Smooth muscle cell (in vitro differentiated cells): ENCODE data around the gene SYNDIG1. TPM values are rescaled to one million over a fixed set of nuclear protein-coding genes. Genes with fewer than 3 reads are reported as not detected.

Experiments used
- DNase-seq: peaks from one replicate; lab custom pipeline; 2025; ENCODE audit not compliant: unreplicated experiment; lab: John Stamatoyannopoulos, UW
- H2AFZ ChIP-seq: fragments of 200-600 bp; sonication (generic); 2 replicates; pipeline ENCODE4 v1.6.0; 2016; ENCODE audit warnings: antibody characterized with exemption, low read depth, mild to moderate bottlenecking
- H3F3A ChIP-seq: fragments of 200-600 bp; sonication (generic); 2 replicates; pipeline ENCODE4 v1.6.0; 2017; ENCODE audit warnings: antibody characterized with exemption, low read depth
- H3K27ac ChIP-seq: fragments of 200-600 bp; sonication (generic); 2 replicates; pipeline ENCODE4 v1.5.1; 2016; ENCODE audit warnings: low read depth, mild to moderate bottlenecking
- H3K27me3 ChIP-seq: fragments of 200-600 bp; sonication (generic); 2 replicates; pipeline ENCODE4 v1.6.1; 2016; ENCODE audit warnings: low read depth, mild to moderate bottlenecking
- H3K36me3 ChIP-seq: fragments of 200-600 bp; sonication (generic); 2 replicates; pipeline ENCODE4 v1.5.1; 2016; ENCODE audit warnings: low read depth
- H3K4me1 ChIP-seq: fragments of 200-600 bp; sonication (generic); 2 replicates; pipeline ENCODE4 v1.5.1; 2016; ENCODE audit warnings: low read depth
- H3K4me2 ChIP-seq: fragments of 200-600 bp; sonication (generic); 2 replicates; pipeline ENCODE4 v1.6.0; 2016; ENCODE audit warnings: mild to moderate bottlenecking
- H3K4me3 ChIP-seq: fragments of 200-600 bp; sonication (generic); 2 replicates; pipeline ENCODE4 v1.5.1; 2016; ENCODE audit warnings: mild to moderate bottlenecking
- H3K79me2 ChIP-seq: fragments of 200-600 bp; sonication (generic); 2 replicates; pipeline ENCODE4 v1.6.0; 2016; ENCODE audit warnings: low read depth, mild to moderate bottlenecking
- H3K9ac ChIP-seq: fragments of 200-600 bp; sonication (generic); 2 replicates; pipeline ENCODE4 v1.6.0; 2016; ENCODE audit warnings: low read depth
- H3K9me3 ChIP-seq: fragments of 200-600 bp; sonication (generic); replicated peaks from 2 replicates; pipeline ENCODE4 v1.5.1; 2016; ENCODE audit warnings: low read depth
- H4K20me1 ChIP-seq: fragments of 200-600 bp; sonication (generic); 2 replicates; pipeline ENCODE4 v1.6.0; 2016; ENCODE audit warnings: low read depth
- WGBS: methylation state at CpG from one replicate; pipeline ENCODE4 v1.1.7; 2016; ENCODE audit warnings: low lambda C conversion rate; 5-methylcytosine and 5-hydroxymethylcytosine counted together
- polyA plus RNA-seq: library from polyadenylated mRNA; unstranded; fragments of >200 nt; fragmentation: Nextera tagmentation; extraction: Ambion mirVana; gene quantifications from 2 replicates; pipeline ENCODE4 v1.2.1, GENCODE V29; 2016
- total RNA-seq: library from RNA; depleted of rRNA; stranded (reverse); fragments of >200 nt; gene quantifications from 2 replicates; pipeline ENCODE4 v1.2.3, GENCODE V29; 2014
- TF ChIP-seq, protein P1 (sequence below): fragments of 200-600 bp; sonication (generic); IDR thresholded peaks from 2 replicates; pipeline ENCODE4 v1.5.1; 2017; ENCODE audit warnings: borderline replicate concordance, mild to moderate bottlenecking, antibody characterized with exemption; ENCODE audit not compliant: insufficient read depth, poor library complexity, severe bottlenecking

The SYNDIG1 gene
- total and polyA plus RNA-seq, 2 experiments from 2014 or later, result 1.8 to 2.2 TPM

DNA sequence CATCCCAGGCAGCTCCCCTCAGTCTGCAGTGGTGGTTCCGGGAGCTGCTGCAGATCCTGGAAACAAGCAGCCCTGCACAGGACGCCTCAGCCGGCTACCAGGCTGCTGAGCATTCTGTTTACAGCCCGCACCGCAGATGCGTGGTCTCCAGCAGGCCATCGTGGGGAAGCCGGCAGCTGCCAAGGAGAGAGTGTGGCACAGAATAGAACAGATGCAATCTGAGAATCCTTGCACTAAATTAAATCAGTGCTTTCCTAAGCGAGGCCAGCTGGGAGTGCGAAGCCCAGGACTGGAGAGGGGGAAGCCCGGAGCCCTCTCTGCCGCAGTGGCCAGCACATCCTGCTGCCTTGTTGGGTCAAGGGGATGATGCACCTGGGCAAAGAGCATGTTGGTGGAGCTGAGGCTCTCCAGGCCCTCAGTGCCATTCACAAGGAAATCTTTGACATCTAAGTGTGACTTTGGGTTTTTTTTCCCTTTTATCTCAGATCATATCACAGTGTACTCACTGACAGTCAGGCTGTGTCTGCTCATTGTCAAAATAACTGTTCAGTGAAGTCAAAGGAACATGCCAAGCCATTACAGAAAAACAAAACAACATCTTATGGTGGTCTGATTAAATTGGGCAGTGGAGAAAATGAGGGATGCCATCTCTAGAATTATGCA, 118.1 kb downstream of the SYNDIG1 start:
- H3K9ac ChIP-seq, result no peak overlapping the region
- H4K20me1 ChIP-seq, result no peaks in the 10 kb centered on the region
- no peaks in the 10 kb centered on the region for H3K27me3 ChIP-seq
- WGBS, result 79% methylated on average over 12 of the region's 12 CpGs
- H3K4me1 ChIP-seq, result no peaks in the 10 kb centered on the region
- H3K4me2 ChIP-seq, result no peak overlapping the region
- no peaks in the 10 kb centered on the region for H3K9me3 ChIP-seq
- no peak for DNase-seq
- H3K79me2 ChIP-seq, result no peaks in the 10 kb centered on the region
- H3F3A ChIP-seq, result no peaks in the 10 kb centered on the region
- H3K27ac ChIP-seq, result no peak overlapping the region
- H3K4me3 ChIP-seq, result no peak overlapping the region
- TF ChIP-seq, protein P1, sequence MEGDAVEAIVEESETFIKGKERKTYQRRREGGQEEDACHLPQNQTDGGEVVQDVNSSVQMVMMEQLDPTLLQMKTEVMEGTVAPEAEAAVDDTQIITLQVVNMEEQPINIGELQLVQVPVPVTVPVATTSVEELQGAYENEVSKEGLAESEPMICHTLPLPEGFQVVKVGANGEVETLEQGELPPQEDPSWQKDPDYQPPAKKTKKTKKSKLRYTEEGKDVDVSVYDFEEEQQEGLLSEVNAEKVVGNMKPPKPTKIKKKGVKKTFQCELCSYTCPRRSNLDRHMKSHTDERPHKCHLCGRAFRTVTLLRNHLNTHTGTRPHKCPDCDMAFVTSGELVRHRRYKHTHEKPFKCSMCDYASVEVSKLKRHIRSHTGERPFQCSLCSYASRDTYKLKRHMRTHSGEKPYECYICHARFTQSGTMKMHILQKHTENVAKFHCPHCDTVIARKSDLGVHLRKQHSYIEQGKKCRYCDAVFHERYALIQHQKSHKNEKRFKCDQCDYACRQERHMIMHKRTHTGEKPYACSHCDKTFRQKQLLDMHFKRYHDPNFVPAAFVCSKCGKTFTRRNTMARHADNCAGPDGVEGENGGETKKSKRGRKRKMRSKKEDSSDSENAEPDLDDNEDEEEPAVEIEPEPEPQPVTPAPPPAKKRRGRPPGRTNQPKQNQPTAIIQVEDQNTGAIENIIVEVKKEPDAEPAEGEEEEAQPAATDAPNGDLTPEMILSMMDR, result no peak
- no peaks in the 10 kb centered on the region for H3K36me3 ChIP-seq
- no peak overlapping the region for H2AFZ ChIP-seq

DNA sequence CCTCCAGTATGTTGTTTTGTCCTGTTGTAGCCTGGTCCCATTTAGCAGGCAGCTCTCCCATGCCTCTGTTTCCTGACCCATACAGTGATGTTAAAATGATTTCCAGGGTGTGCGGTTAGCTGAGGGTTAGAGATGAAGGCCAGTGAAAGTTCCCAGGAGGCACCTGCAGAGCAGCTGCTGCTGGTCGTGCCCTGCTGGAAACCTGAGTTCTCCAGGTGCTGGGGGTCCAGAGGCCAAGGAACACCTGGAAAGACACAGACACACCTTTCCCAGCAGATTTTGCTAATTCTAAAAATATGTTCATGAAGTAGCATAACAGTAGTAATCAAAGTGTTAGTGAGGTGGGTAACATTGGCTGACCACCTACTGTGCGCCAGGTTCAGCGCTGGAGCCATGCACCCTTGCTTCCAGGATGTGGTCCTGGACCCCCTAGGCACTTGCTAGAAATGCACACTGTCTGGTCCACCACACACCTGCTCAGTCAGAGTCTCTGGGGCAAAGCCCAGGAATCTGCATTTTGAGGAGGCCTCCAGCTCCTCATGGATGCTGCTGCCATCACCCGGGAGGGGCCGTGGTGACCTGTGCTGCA, 118.7 kb downstream of the SYNDIG1 start:
- H3K27ac ChIP-seq, result no peak overlapping the region
- no peaks in the 10 kb centered on the region for H3K79me2 ChIP-seq
- 94% methylated on average over 6 of the region's 6 CpGs for WGBS
- H3F3A ChIP-seq, result no peaks in the 10 kb centered on the region
- TF ChIP-seq, protein P1, result no peak
- no peaks in the 10 kb centered on the region for H4K20me1 ChIP-seq
- H3K36me3 ChIP-seq, result no peaks in the 10 kb centered on the region
- no peak overlapping the region for H3K9ac ChIP-seq
- no peak overlapping the region for H2AFZ ChIP-seq
- DNase-seq, result no peak
- H3K4me1 ChIP-seq, result no peaks in the 10 kb centered on the region
- H3K27me3 ChIP-seq, result no peaks in the 10 kb centered on the region
- no peaks in the 10 kb centered on the region for H3K9me3 ChIP-seq
- no peak overlapping the region for H3K4me2 ChIP-seq
- H3K4me3 ChIP-seq, result no peak overlapping the region

DNA sequence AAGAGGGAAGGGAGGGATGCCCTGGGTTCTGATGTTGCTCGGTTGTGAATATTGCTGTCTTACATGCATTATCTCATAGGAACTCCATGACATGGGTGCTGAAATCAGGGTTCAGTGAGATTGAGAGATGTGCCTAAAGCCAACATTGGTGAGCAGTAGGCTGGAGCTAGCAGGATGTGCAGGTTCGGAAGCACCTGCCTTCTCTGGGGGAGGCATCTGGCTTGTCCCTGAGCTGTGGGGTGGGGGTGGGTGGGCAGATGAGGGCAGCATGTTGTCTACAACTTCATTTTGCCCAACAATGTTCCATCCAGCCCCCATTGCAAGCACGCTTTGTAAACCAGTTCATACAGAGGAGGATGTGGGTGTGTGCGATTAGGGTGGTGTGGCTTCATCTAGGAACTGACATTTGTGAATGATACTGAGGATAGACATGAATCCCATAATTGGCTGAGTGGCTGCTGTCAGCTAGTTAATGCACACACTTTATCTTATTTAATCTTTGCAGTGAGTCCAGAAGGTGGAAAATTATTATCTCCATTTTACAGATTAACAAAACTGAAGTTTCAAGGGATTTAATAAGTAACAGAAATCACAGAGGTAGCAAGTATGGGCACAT, 119.4 kb downstream of the SYNDIG1 start:
- no peaks in the 10 kb centered on the region for H3F3A ChIP-seq
- no peak for DNase-seq
- H3K4me3 ChIP-seq, result no peak overlapping the region
- H3K9ac ChIP-seq, result no peak overlapping the region
- H3K27me3 ChIP-seq, result no peaks in the 10 kb centered on the region
- no peaks in the 10 kb centered on the region for H3K79me2 ChIP-seq
- no peaks in the 10 kb centered on the region for H3K9me3 ChIP-seq
- H3K36me3 ChIP-seq, result no peaks in the 10 kb centered on the region
- no peak overlapping the region for H3K4me2 ChIP-seq
- 98% methylated on average over 3 of the region's 4 CpGs for WGBS
- no peaks in the 10 kb centered on the region for H4K20me1 ChIP-seq
- H2AFZ ChIP-seq, result no peak overlapping the region
- TF ChIP-seq, protein P1, result no peak
- H3K4me1 ChIP-seq, result no peaks in the 10 kb centered on the region
- no peak overlapping the region for H3K27ac ChIP-seq
